GM12875 (cell line): ENCODE data around the gene CUTA.

Experiments used
- H3K4me3 ChIP-seq: one replicate; pipeline ENCODE4 v1.5.1; 2011; ENCODE audit warnings: low read depth, low read length, control low read depth
- CTCF ChIP-seq: IDR thresholded peaks from 2 replicates; pipeline ENCODE4 v1.5.1; 2011; ENCODE audit warnings: low read depth, mild to moderate bottlenecking, control low read depth, inconsistent platforms, low read length, moderate library complexity, borderline replicate concordance; ENCODE audit not compliant: insufficient read depth

The CUTA gene

GRCh38 chr6:33417903-33418689 is at the start of gene CUTA:
TSS of gene CUTA (minus strand) at chr6:33418107. CDS start at chr6:33418000, 107 bp downstream.
- peak; percentile 48; the same call in 1 of the 2 replicates for TF ChIP-seq CTCF

GRCh38 chr6:33467091-33467490 is 49.2 kb upstream of the CUTA start:
- TF ChIP-seq CTCF, result no peak

More at GRCh38 chr6:33417903-33418689, at the start of gene CUTA:
- H3K4me3 ChIP-seq, result peak within 1 kb of the TSS; percentile 54

DNA sequence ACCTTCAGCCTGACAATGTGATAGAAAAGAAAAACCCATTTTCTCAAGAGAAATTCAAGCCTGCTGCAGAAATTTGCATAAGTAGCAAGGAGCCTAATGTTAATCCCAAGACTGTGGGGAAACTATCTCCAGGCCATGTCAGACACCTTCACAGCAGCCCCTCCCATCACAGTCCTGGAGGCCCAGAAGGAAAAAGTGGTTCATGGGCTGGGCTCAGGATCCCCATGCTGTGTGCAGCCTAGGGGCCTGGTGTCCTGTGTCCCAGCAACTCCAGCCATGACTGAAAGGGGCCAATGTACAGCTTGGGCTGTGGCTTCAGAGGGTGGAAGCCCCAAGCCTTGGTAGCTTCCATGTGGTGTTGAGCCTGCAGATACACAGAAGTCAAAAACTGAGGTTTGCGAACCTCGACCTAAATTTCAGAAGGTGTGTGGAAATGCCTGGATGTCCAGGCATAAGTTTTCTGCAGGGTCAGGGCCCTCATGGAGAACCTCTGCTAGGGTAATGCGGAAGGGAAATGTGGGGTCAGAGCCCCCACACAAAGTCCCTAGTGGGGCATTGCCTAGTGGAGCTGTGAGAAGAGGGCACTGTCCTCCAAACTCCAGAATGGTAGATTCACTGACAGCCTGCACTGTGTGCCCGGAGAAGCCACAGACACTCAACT is 48.3 kb upstream of the CUTA start:
- H3K4me3 ChIP-seq, result no peak overlapping the region
- no peak for TF ChIP-seq CTCF

More at GRCh38 chr6:33467091-33467490, 49.2 kb upstream of the CUTA start:
- H3K4me3 ChIP-seq, result no peak overlapping the region

DNA sequence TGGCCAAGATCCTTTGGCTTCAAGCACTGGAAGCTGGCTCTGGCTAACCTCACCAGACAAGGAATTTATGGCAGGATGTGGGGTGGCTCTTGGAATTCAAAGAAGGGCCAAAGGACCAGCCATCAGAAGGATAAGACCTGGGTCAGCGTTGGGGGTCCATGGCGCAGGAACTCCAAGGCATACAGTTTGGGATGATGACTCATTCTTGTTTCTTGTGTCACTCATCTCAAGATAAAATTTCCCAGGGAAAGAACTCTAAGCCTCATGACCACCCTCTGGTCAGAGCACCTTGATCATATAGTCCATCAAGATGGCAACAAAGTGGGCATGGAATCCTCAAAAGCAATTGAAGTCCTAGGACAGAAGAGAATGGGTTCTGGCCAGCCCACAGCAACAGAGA is 41.3 kb upstream of the CUTA start:
- TF ChIP-seq CTCF, result no peak
- no peak overlapping the region for H3K4me3 ChIP-seq

GRCh38 chr6:33458676-33459075 is 40.8 kb upstream of the CUTA start:
- no peak for TF ChIP-seq CTCF
- no peak overlapping the region for H3K4me3 ChIP-seq

GRCh38 chr6:33456156-33456555 is 38.2 kb upstream of the CUTA start:
- TF ChIP-seq CTCF, result no peak
- no peak overlapping the region for H3K4me3 ChIP-seq
